IMR-90 (cell line): ENCODE data around the gene CCL4. TPM values are rescaled to one million over a fixed set of nuclear protein-coding genes. Genes with fewer than 3 reads are reported as not detected.

Source experiments
- ATAC-seq: fragments of 200-7000 bp; cut with Tn5 transposase; 2 replicates; pipeline ENCODE4 v1.9.1; 2020; ENCODE audit warnings: low read depth, mild to moderate bottlenecking, moderate library complexity
- BruUV-seq: library from RNA; stranded (reverse); fragments of 400-500 nt; replicated peaks from 2 replicates; lab custom pipeline; 2021; lab: Mats Ljungman, UMichigan
- CTCF ChIA-PET: fragments of 300-600 bp; formaldehyde crosslinking; extraction: SDS; loops from one replicate; lab custom pipeline; 2021; ENCODE audit warnings: antibody characterized with exemption; lab: Yijun Ruan, JAX
- POLR2A ChIA-PET: fragments of 300-600 bp; sonication (Branson Sonifier 250); formaldehyde crosslinking; loops from one replicate; lab custom pipeline; 2022; ENCODE audit warnings: antibody characterized with exemption; ENCODE audit not compliant: unreplicated experiment; lab: Charles Lee
- DNase-seq: peaks from one replicate; pipeline ENCODE4 v3.0.0; 2013
- H2AFZ ChIP-seq: replicated peaks from 2 replicates; pipeline ENCODE3; 2013; ENCODE audit warnings: low read length, mild to moderate bottlenecking; ENCODE audit not compliant: poor library complexity
- H2AK5ac ChIP-seq: 2 replicates; pipeline ENCODE4 v1.6.1; 2013; ENCODE audit warnings: low read depth, low read length, inconsistent platforms
- H2AK9ac ChIP-seq: replicated peaks from 2 replicates; pipeline ENCODE3; 2013; ENCODE audit warnings: mild to moderate bottlenecking, low read depth, low read length, moderate library complexity; ENCODE audit not compliant: poor library complexity
- H2BK120ac ChIP-seq: 2 replicates; pipeline ENCODE4 v1.6.1; 2013; ENCODE audit warnings: low read depth, low read length, inconsistent platforms
- H2BK15ac ChIP-seq: 3 replicates; pipeline ENCODE4 v1.6.1; 2013; ENCODE audit warnings: low read depth, low read length, inconsistent platforms
- H2BK20ac ChIP-seq: 2 replicates; pipeline ENCODE4 v1.6.1; 2013; ENCODE audit warnings: low read depth, mild to moderate bottlenecking, inconsistent platforms, low read length, moderate library complexity
- H2BK5ac ChIP-seq: 2 replicates; pipeline ENCODE4 v1.6.1; 2013; ENCODE audit warnings: mild to moderate bottlenecking, low read depth, low read length, inconsistent platforms; ENCODE audit not compliant: poor library complexity, severe bottlenecking
- H3K14ac ChIP-seq: replicated peaks from 2 replicates; pipeline ENCODE4 v1.6.1; 2013; ENCODE audit warnings: low read depth, low read length, inconsistent platforms
- H3K18ac ChIP-seq: 2 replicates; pipeline ENCODE4 v1.6.1; 2013; ENCODE audit warnings: low read depth, low read length, control low read depth
- H3K23ac ChIP-seq: 2 replicates; pipeline ENCODE4 v1.6.1; 2013; ENCODE audit warnings: low read depth, low read length, inconsistent platforms
- H3K27ac ChIP-seq: 2 replicates; pipeline ENCODE4 v1.5.1; 2013; ENCODE audit warnings: mild to moderate bottlenecking, control low read depth, low read length; ENCODE audit not compliant: insufficient read depth
- H3K27me3 ChIP-seq: 2 replicates; pipeline ENCODE4 v1.6.1; 2013; ENCODE audit warnings: low read length; ENCODE audit not compliant: control insufficient read depth, insufficient read depth
- H3K36me3 ChIP-seq: 2 replicates; pipeline ENCODE4 v1.6.1; 2013; ENCODE audit warnings: low read length, mixed read lengths; ENCODE audit not compliant: control insufficient read depth, insufficient read depth
- H3K4ac ChIP-seq: 2 replicates; pipeline ENCODE4 v1.6.1; 2013; ENCODE audit warnings: low read depth, low read length, inconsistent platforms
- H3K4me1 ChIP-seq: 2 replicates; pipeline ENCODE4 v1.6.1; 2013; ENCODE audit warnings: low read length, mixed read lengths; ENCODE audit not compliant: control insufficient read depth, insufficient read depth
- H3K4me2 ChIP-seq: 2 replicates; pipeline ENCODE4 v1.6.1; 2013; ENCODE audit warnings: low read depth, mild to moderate bottlenecking, control low read depth, low read length, moderate library complexity
- H3K4me3 ChIP-seq: 2 replicates; pipeline ENCODE4 v1.5.1; 2013; ENCODE audit warnings: low read depth, mild to moderate bottlenecking, control low read depth, low read length, moderate library complexity; ENCODE audit not compliant: insufficient read depth
- H3K56ac ChIP-seq: 2 replicates; pipeline ENCODE4 v1.6.1; 2013; ENCODE audit warnings: low read length, inconsistent platforms; ENCODE audit not compliant: insufficient read depth; ENCODE audit errors: extremely low read depth
- H3K79me1 ChIP-seq, 2 experiments: 2 replicates each; pipeline ENCODE4 v1.6.1; 2013; ENCODE audit warnings: low read length in 2 of 2, inconsistent platforms in 1 of 2, low read depth in 1 of 2
- H3K9ac ChIP-seq: 2 replicates; pipeline ENCODE4 v1.6.1; 2013; ENCODE audit warnings: low read depth, low read length, control low read depth
- H3K9me1 ChIP-seq: 2 replicates; pipeline ENCODE4 v1.6.1; 2013; ENCODE audit warnings: low read length, inconsistent platforms; ENCODE audit not compliant: insufficient read depth
- H3K9me3 ChIP-seq: 2 replicates; pipeline ENCODE4 v1.6.1; 2013; ENCODE audit warnings: low read length; ENCODE audit not compliant: control insufficient read depth, insufficient read depth
- H4K20me1 ChIP-seq: 2 replicates; pipeline ENCODE4 v1.6.1; 2013; ENCODE audit warnings: low read length, inconsistent platforms; ENCODE audit not compliant: insufficient read depth
- H4K5ac ChIP-seq: 2 replicates; pipeline ENCODE4 v1.6.1; 2013; ENCODE audit warnings: mild to moderate bottlenecking, low read depth, low read length, control low read depth
- H4K8ac ChIP-seq, 2 experiments: 2 replicates each; pipeline ENCODE4 v1.6.1; 2013; ENCODE audit warnings: low read depth in 2 of 2, low read length in 2 of 2, control low read depth in 1 of 2, inconsistent platforms in 1 of 2
- H4K91ac ChIP-seq: 2 replicates; pipeline ENCODE4 v1.6.1; 2013; ENCODE audit warnings: low read depth, low read length, inconsistent platforms; ENCODE audit not compliant: insufficient read depth
- CEBPB ChIP-seq: IDR thresholded peaks from 2 replicates; pipeline ENCODE4 v1.6.1; 2012; ENCODE audit warnings: low read depth, low read length, improper control_type of control experiment
- CHD1 ChIP-seq: IDR thresholded peaks from 2 replicates; pipeline ENCODE4 v1.6.1; 2012; ENCODE audit warnings: low read depth, low read length, improper control_type of control experiment
- WGBS, 2 experiments: methylation state at CpG; one replicate each; pipeline versions ENCODE4 v1.1.5 to v1.1.7; 2013; ENCODE audit warnings: missing lambda C conversion rate in 2 of 2; ENCODE audit not compliant: insufficient read length in 1 of 2; ENCODE audit errors: extremely low coverage in 2 of 2; 5-methylcytosine and 5-hydroxymethylcytosine counted together
- dilution Hi-C: fragments of 300-500 bp; cut with HindIII; formaldehyde crosslinking; loops from one replicate; pipeline ENCODE4 v1.14.3; 2018; ENCODE audit warnings: low sequenced_read_pairs; ENCODE audit not compliant: unreplicated experiment
- in situ Hi-C: fragments of 300-500 bp; cut with MboI; formaldehyde crosslinking; loops from 3 replicates; pipeline ENCODE4 v1.14.3; 2019; ENCODE audit warnings: low sequenced_read_pairs, inconsistent platforms, mixed read lengths
- intact Hi-C: fragments of 100-400 bp; cut with micrococcal nuclease; formaldehyde crosslinking; loops from 2 replicates; pipeline ENCODE4 v1.10.0; 2022
- polyA plus RNA-seq, 3 experiments: library from polyadenylated mRNA; depleted of rRNA; stranded (reverse); fragments of >200 nt; gene quantifications; 2 replicates each; pipeline ENCODE4 v1.2.3, GENCODE V29; 2012; ENCODE audit warnings: low replicate concordance in 1 of 3
- total RNA-seq: library from RNA; depleted of rRNA; stranded (reverse); fragments of >200 nt; gene quantifications from 2 replicates; pipeline ENCODE4 v1.2.3, GENCODE V29; 2012

The CCL4 gene
- total and polyA plus RNA-seq, 2 of the 4 experiments (the other 2 are of a cell fraction) = not detected

DNA sequence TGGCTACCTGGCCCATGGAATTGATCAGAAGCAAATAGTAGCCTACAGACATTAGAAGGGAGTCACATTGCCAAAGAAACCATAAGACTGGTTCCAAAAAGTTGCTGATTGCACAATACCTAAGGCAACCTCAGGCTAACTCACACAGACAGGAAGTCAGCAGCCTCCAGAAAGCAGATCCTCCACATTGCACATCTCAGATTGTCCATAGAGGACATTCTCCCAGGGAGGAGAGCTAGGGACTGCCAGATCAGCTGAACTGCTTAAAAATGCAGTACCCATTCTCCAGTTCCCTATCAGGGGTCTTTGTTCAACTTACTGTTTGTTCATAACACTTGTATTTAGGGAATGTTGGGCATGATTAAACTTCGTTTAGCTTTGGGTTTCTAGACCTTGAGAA is 17.9 kb upstream of the CCL4 start:
- H2AK9ac ChIP-seq = no peak overlapping the region
- no peak overlapping the region for H2AK5ac ChIP-seq
- H2AFZ ChIP-seq = no peak overlapping the region
- H4K8ac ChIP-seq = no peak overlapping the region
- H3K4ac ChIP-seq = no peak overlapping the region
- no peak overlapping the region for H2BK120ac ChIP-seq
- no peak overlapping the region for H2BK15ac ChIP-seq
- ChIA-PET CTCF (no interaction called here), POLR2A (no interaction called here)
- BruUV-seq = no TSS peak
- H3K4me3 ChIP-seq = no peak overlapping the region
- no peaks in the 10 kb centered on the region; the same call in 1 of the 2 replicates for H3K27me3 ChIP-seq
- H2BK20ac ChIP-seq = no peak overlapping the region
- H3K4me1 ChIP-seq = no peaks in the 10 kb centered on the region
- no peak overlapping the region for H3K4me2 ChIP-seq
- dilution Hi-C loops = no loop called here
- H3K56ac ChIP-seq = no peak overlapping the region
- WGBS, 2 experiments = no CpG with 5 or more reads among the region's 1 CpG
- no peaks in the 10 kb centered on the region for H3K79me1 ChIP-seq
- no peak overlapping the region for H2BK5ac ChIP-seq
- no peak overlapping the region for H3K18ac ChIP-seq
- TF ChIP-seq CHD1 (no peak), CEBPB (peak; percentile 75)
- no peak overlapping the region for H4K5ac ChIP-seq
- no peaks in the 10 kb centered on the region for H4K20me1 ChIP-seq
- H3K9me3 ChIP-seq = no peaks in the 10 kb centered on the region
- no peak overlapping the region for H3K9ac ChIP-seq
- H3K14ac ChIP-seq = no peak overlapping the region
- H3K36me3 ChIP-seq = no peaks in the 10 kb centered on the region
- no peak overlapping the region for H4K91ac ChIP-seq
- in situ Hi-C loops = no loop called here
- no peak for DNase-seq
- no peak overlapping the region for H3K23ac ChIP-seq
- H3K27ac ChIP-seq = no peak overlapping the region
- no peak for ATAC-seq
- intact Hi-C loops = no loop called here
- no peaks in the 10 kb centered on the region for H3K9me1 ChIP-seq
